IMR-90 (cell line): ENCODE results near the gene DIPK1A. TPM values are rescaled to one million over a fixed set of nuclear protein-coding genes. Genes with fewer than 3 reads are reported as not detected.

Experiments
- ATAC-seq: fragments of 200-7000 bp; cut with Tn5 transposase; 2 replicates; pipeline ENCODE4 v1.9.1; 2020; ENCODE audit warnings: low read depth, mild to moderate bottlenecking, moderate library complexity
- BruUV-seq: library from RNA; stranded (reverse); fragments of 400-500 nt; replicated peaks from 2 replicates; lab custom pipeline; 2021; lab: Mats Ljungman, UMichigan
- CTCF ChIA-PET: fragments of 300-600 bp; formaldehyde crosslinking; extraction: SDS; loops from one replicate; lab custom pipeline; 2021; ENCODE audit warnings: antibody characterized with exemption; lab: Yijun Ruan, JAX
- POLR2A ChIA-PET: fragments of 300-600 bp; sonication (Branson Sonifier 250); formaldehyde crosslinking; loops from one replicate; lab custom pipeline; 2022; ENCODE audit warnings: antibody characterized with exemption; ENCODE audit not compliant: unreplicated experiment; lab: Charles Lee
- DNase-seq: peaks from one replicate; pipeline ENCODE4 v3.0.0; 2013
- H2AFZ ChIP-seq: replicated peaks from 2 replicates; pipeline ENCODE3; 2013; ENCODE audit warnings: low read length, mild to moderate bottlenecking; ENCODE audit not compliant: poor library complexity
- H2AK5ac ChIP-seq: 2 replicates; pipeline ENCODE4 v1.6.1; 2013; ENCODE audit warnings: low read depth, low read length, inconsistent platforms
- H2AK9ac ChIP-seq: replicated peaks from 2 replicates; pipeline ENCODE3; 2013; ENCODE audit warnings: mild to moderate bottlenecking, low read depth, low read length, moderate library complexity; ENCODE audit not compliant: poor library complexity
- H2BK120ac ChIP-seq: 2 replicates; pipeline ENCODE4 v1.6.1; 2013; ENCODE audit warnings: low read depth, low read length, inconsistent platforms
- H2BK15ac ChIP-seq: 3 replicates; pipeline ENCODE4 v1.6.1; 2013; ENCODE audit warnings: low read depth, low read length, inconsistent platforms
- H2BK20ac ChIP-seq: 2 replicates; pipeline ENCODE4 v1.6.1; 2013; ENCODE audit warnings: low read depth, mild to moderate bottlenecking, inconsistent platforms, low read length, moderate library complexity
- H2BK5ac ChIP-seq: 2 replicates; pipeline ENCODE4 v1.6.1; 2013; ENCODE audit warnings: mild to moderate bottlenecking, low read depth, low read length, inconsistent platforms; ENCODE audit not compliant: poor library complexity, severe bottlenecking
- H3K14ac ChIP-seq: replicated peaks from 2 replicates; pipeline ENCODE4 v1.6.1; 2013; ENCODE audit warnings: low read depth, low read length, inconsistent platforms
- H3K18ac ChIP-seq: 2 replicates; pipeline ENCODE4 v1.6.1; 2013; ENCODE audit warnings: low read depth, low read length, control low read depth
- H3K23ac ChIP-seq: 2 replicates; pipeline ENCODE4 v1.6.1; 2013; ENCODE audit warnings: low read depth, low read length, inconsistent platforms
- H3K27ac ChIP-seq: 2 replicates; pipeline ENCODE4 v1.5.1; 2013; ENCODE audit warnings: mild to moderate bottlenecking, control low read depth, low read length; ENCODE audit not compliant: insufficient read depth
- H3K27me3 ChIP-seq: 2 replicates; pipeline ENCODE4 v1.6.1; 2013; ENCODE audit warnings: low read length; ENCODE audit not compliant: control insufficient read depth, insufficient read depth
- H3K36me3 ChIP-seq: 2 replicates; pipeline ENCODE4 v1.6.1; 2013; ENCODE audit warnings: low read length, mixed read lengths; ENCODE audit not compliant: control insufficient read depth, insufficient read depth
- H3K4ac ChIP-seq: 2 replicates; pipeline ENCODE4 v1.6.1; 2013; ENCODE audit warnings: low read depth, low read length, inconsistent platforms
- H3K4me1 ChIP-seq: 2 replicates; pipeline ENCODE4 v1.6.1; 2013; ENCODE audit warnings: low read length, mixed read lengths; ENCODE audit not compliant: control insufficient read depth, insufficient read depth
- H3K4me2 ChIP-seq: 2 replicates; pipeline ENCODE4 v1.6.1; 2013; ENCODE audit warnings: low read depth, mild to moderate bottlenecking, control low read depth, low read length, moderate library complexity
- H3K4me3 ChIP-seq: 2 replicates; pipeline ENCODE4 v1.5.1; 2013; ENCODE audit warnings: low read depth, mild to moderate bottlenecking, control low read depth, low read length, moderate library complexity; ENCODE audit not compliant: insufficient read depth
- H3K56ac ChIP-seq: 2 replicates; pipeline ENCODE4 v1.6.1; 2013; ENCODE audit warnings: low read length, inconsistent platforms; ENCODE audit not compliant: insufficient read depth; ENCODE audit errors: extremely low read depth
- H3K79me1 ChIP-seq, 2 experiments: 2 replicates each; pipeline ENCODE4 v1.6.1; 2013; ENCODE audit warnings: low read length in 2 of 2, inconsistent platforms in 1 of 2, low read depth in 1 of 2
- H3K9ac ChIP-seq: 2 replicates; pipeline ENCODE4 v1.6.1; 2013; ENCODE audit warnings: low read depth, low read length, control low read depth
- H3K9me1 ChIP-seq: 2 replicates; pipeline ENCODE4 v1.6.1; 2013; ENCODE audit warnings: low read length, inconsistent platforms; ENCODE audit not compliant: insufficient read depth
- H3K9me3 ChIP-seq: 2 replicates; pipeline ENCODE4 v1.6.1; 2013; ENCODE audit warnings: low read length; ENCODE audit not compliant: control insufficient read depth, insufficient read depth
- H4K20me1 ChIP-seq: 2 replicates; pipeline ENCODE4 v1.6.1; 2013; ENCODE audit warnings: low read length, inconsistent platforms; ENCODE audit not compliant: insufficient read depth
- H4K5ac ChIP-seq: 2 replicates; pipeline ENCODE4 v1.6.1; 2013; ENCODE audit warnings: mild to moderate bottlenecking, low read depth, low read length, control low read depth
- H4K8ac ChIP-seq, 2 experiments: 2 replicates each; pipeline ENCODE4 v1.6.1; 2013; ENCODE audit warnings: low read depth in 2 of 2, low read length in 2 of 2, control low read depth in 1 of 2, inconsistent platforms in 1 of 2
- H4K91ac ChIP-seq: 2 replicates; pipeline ENCODE4 v1.6.1; 2013; ENCODE audit warnings: low read depth, low read length, inconsistent platforms; ENCODE audit not compliant: insufficient read depth
- CEBPB ChIP-seq: IDR thresholded peaks from 2 replicates; pipeline ENCODE4 v1.6.1; 2012; ENCODE audit warnings: low read depth, low read length, improper control_type of control experiment
- FOS ChIP-seq: fragments of 150-350 bp; IDR thresholded peaks from 2 replicates; pipeline ENCODE4 v1.6.1; 2016; ENCODE audit warnings: low read depth, low read length
- MXI1 ChIP-seq: IDR thresholded peaks from 2 replicates; pipeline ENCODE4 v1.6.1; 2012; ENCODE audit warnings: low read depth, mild to moderate bottlenecking, low read length, moderate library complexity, borderline replicate concordance
- NFE2L2 ChIP-seq: fragments of 150-350 bp; IDR thresholded peaks from 2 replicates; pipeline ENCODE4 v1.6.1; 2016; ENCODE audit warnings: low read depth, mild to moderate bottlenecking, low read length
- POLR2A ChIP-seq: IDR thresholded peaks from 2 replicates; pipeline ENCODE4 v1.6.1; 2012; ENCODE audit warnings: mild to moderate bottlenecking, low read depth, low read length
- RAD21 ChIP-seq: IDR thresholded peaks from 2 replicates; pipeline ENCODE4 v1.6.1; 2012; ENCODE audit warnings: low read length, improper control_type of control experiment
- RFX5 ChIP-seq: IDR thresholded peaks from 2 replicates; pipeline ENCODE4 v1.8.0; 2012; ENCODE audit warnings: low read depth, mild to moderate bottlenecking, low read length, moderate library complexity
- dilution Hi-C: fragments of 300-500 bp; cut with HindIII; formaldehyde crosslinking; loops from one replicate; pipeline ENCODE4 v1.14.3; 2018; ENCODE audit warnings: low sequenced_read_pairs; ENCODE audit not compliant: unreplicated experiment
- in situ Hi-C: fragments of 300-500 bp; cut with MboI; formaldehyde crosslinking; loops from 3 replicates; pipeline ENCODE4 v1.14.3; 2019; ENCODE audit warnings: low sequenced_read_pairs, inconsistent platforms, mixed read lengths
- intact Hi-C: fragments of 100-400 bp; cut with micrococcal nuclease; formaldehyde crosslinking; loops from 2 replicates; pipeline ENCODE4 v1.10.0; 2022
- polyA plus RNA-seq, 3 experiments: library from polyadenylated mRNA; depleted of rRNA; stranded (reverse); fragments of >200 nt; gene quantifications; 2 replicates each; pipeline ENCODE4 v1.2.3, GENCODE V29; 2012; ENCODE audit warnings: low replicate concordance in 1 of 3
- total RNA-seq: library from RNA; depleted of rRNA; stranded (reverse); fragments of >200 nt; gene quantifications from 2 replicates; pipeline ENCODE4 v1.2.3, GENCODE V29; 2012
- TF ChIP-seq, protein P1 (sequence below): fragments of 150-350 bp; IDR thresholded peaks from 2 replicates; pipeline ENCODE4 v1.6.1; 2017; ENCODE audit warnings: mild to moderate bottlenecking, antibody characterized with exemption, low read length, low read depth
- TF ChIP-seq, protein P2 (sequence below): conservative IDR thresholded peaks from 2 replicates; pipeline ENCODE4 v1.5.1; 2012; ENCODE audit warnings: mild to moderate bottlenecking, low read depth, low read length, improper control_type of control experiment
- TF ChIP-seq, protein P3 (sequence below): fragments of 150-350 bp; IDR thresholded peaks from 2 replicates; pipeline ENCODE4 v1.6.1; 2016; ENCODE audit warnings: low read depth, mild to moderate bottlenecking, low read length, moderate library complexity, borderline replicate concordance

The DIPK1A gene
- total and polyA plus RNA-seq, 2 of the 4 experiments (the other 2 are of a cell fraction), result 4.7 to 5.7 TPM

DNA sequence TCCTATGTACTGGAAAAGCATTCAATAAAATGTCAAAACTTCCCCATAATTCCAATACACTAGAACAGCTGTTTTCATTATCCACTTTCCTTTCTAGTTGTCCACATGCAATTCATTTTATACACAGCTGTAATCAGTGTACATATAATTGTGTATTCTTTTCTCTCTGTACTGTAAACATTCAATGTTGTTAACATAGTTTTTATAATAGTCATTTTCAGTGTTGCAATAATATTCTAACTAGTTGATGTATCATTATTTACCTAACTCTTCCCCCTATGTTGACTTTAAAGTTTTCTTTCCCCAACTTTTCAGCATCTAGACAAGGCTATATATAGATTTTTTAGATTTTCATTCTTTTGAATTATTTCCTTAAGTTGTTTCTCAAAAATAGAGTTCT is 44.4 kb downstream of the DIPK1A start:
- in situ Hi-C loops (no loop called here), dilution Hi-C loops (no loop called here), intact Hi-C loops (loop anchor here (2.0 to 5.0 kb wide), 2 partner anchors 16 to 35 kb away; no protein-coding TSS in a partner anchor)
- POLR2A ChIA-PET, result no interaction called here
- TF ChIP-seq RFX5 (no peak), CEBPB (peak; percentile 94), MXI1 (no peak), RAD21 (no peak), NFE2L2 (no peak), FOS (peak; percentile 79), POLR2A (no peak)
- TF ChIP-seq, protein P1, sequence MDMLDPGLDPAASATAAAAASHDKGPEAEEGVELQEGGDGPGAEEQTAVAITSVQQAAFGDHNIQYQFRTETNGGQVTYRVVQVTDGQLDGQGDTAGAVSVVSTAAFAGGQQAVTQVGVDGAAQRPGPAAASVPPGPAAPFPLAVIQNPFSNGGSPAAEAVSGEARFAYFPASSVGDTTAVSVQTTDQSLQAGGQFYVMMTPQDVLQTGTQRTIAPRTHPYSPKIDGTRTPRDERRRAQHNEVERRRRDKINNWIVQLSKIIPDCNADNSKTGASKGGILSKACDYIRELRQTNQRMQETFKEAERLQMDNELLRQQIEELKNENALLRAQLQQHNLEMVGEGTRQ, result no peak
- TF ChIP-seq, protein P2, sequence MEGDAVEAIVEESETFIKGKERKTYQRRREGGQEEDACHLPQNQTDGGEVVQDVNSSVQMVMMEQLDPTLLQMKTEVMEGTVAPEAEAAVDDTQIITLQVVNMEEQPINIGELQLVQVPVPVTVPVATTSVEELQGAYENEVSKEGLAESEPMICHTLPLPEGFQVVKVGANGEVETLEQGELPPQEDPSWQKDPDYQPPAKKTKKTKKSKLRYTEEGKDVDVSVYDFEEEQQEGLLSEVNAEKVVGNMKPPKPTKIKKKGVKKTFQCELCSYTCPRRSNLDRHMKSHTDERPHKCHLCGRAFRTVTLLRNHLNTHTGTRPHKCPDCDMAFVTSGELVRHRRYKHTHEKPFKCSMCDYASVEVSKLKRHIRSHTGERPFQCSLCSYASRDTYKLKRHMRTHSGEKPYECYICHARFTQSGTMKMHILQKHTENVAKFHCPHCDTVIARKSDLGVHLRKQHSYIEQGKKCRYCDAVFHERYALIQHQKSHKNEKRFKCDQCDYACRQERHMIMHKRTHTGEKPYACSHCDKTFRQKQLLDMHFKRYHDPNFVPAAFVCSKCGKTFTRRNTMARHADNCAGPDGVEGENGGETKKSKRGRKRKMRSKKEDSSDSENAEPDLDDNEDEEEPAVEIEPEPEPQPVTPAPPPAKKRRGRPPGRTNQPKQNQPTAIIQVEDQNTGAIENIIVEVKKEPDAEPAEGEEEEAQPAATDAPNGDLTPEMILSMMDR, result no peak
- TF ChIP-seq, protein P3, sequence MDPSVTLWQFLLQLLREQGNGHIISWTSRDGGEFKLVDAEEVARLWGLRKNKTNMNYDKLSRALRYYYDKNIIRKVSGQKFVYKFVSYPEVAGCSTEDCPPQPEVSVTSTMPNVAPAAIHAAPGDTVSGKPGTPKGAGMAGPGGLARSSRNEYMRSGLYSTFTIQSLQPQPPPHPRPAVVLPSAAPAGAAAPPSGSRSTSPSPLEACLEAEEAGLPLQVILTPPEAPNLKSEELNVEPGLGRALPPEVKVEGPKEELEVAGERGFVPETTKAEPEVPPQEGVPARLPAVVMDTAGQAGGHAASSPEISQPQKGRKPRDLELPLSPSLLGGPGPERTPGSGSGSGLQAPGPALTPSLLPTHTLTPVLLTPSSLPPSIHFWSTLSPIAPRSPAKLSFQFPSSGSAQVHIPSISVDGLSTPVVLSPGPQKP, result no peak
- DNase-seq, result peak; percentile 76
- H3K9ac ChIP-seq, result no peak overlapping the region
- H2AK5ac ChIP-seq, result no peak overlapping the region
- H3K18ac ChIP-seq, result no peak overlapping the region
- no peak overlapping the region for H3K4me3 ChIP-seq
- CTCF ChIA-PET, result interaction anchor here (0.8 kb wide), 1 partner anchor 58 kb away, joined by 3 read pairs; no protein-coding TSS in a partner anchor
- H4K20me1 ChIP-seq, result no peaks in the 10 kb centered on the region
- no peak overlapping the region; a peak in 1 of 4 replicates for H4K8ac ChIP-seq
- H3K56ac ChIP-seq, result no peak overlapping the region
- no peak overlapping the region for H3K23ac ChIP-seq
- H3K4ac ChIP-seq, result no peak overlapping the region
- peak overlapping the region; percentile 95 for H2BK120ac ChIP-seq
- H3K36me3 ChIP-seq, result no peaks in the 10 kb centered on the region
- no peak overlapping the region for H4K91ac ChIP-seq
- peak overlapping the region; percentile 97 for H2BK5ac ChIP-seq
- no peak overlapping the region for H2AFZ ChIP-seq
- H3K9me1 ChIP-seq, result no peaks in the 10 kb centered on the region
- no peaks in the 10 kb centered on the region for H3K9me3 ChIP-seq
- no TSS peak for BruUV-seq
- no peak overlapping the region for H4K5ac ChIP-seq
- H3K79me1 ChIP-seq, result peaks cover 2 to 20% of the 10 kb centered on the region in 2 experiments; a peak in 2 of 4 replicates
- peak overlapping the region; percentile 76; the same call in 1 of the 2 replicates for H3K4me2 ChIP-seq
- H3K27me3 ChIP-seq, result no peaks in the 10 kb centered on the region
- no peak overlapping the region for H2BK15ac ChIP-seq
- H3K14ac ChIP-seq, result no peak overlapping the region
- peak; percentile 76 for ATAC-seq
- peak overlapping the region; percentile 69; the same call in 1 of the 2 replicates for H3K27ac ChIP-seq
- H3K4me1 ChIP-seq, result peaks cover 14% of the 10 kb centered on the region
- H2AK9ac ChIP-seq, result no peak overlapping the region
- H2BK20ac ChIP-seq, result peak overlapping the region; percentile 96; the same call in 1 of the 2 replicates
